SK-N-SH treated with all-trans-retinoic acid at 6 μM for 48 hours (cell line): ENCODE data around the gene KRTAP10-1.

ENCODE experiments used
- ARNTL ChIP-seq: fragments of 450-650 bp; formaldehyde crosslinking; IDR thresholded peaks from 2 replicates; pipeline ENCODE4 v1.5.0; 2020; ENCODE audit warnings: low read depth, mild to moderate bottlenecking, moderate library complexity, borderline replicate concordance
- CSDC2 ChIP-seq: fragments of 250-450 bp; sonication (Bioruptor Pico); IDR thresholded peaks from 2 replicates; pipeline ENCODE4 v1.5.0; 2020; ENCODE audit warnings: mild to moderate bottlenecking, moderate library complexity
- ESRRG ChIP-seq: fragments of 250-450 bp; sonication (Bioruptor Pico); IDR thresholded peaks from 2 replicates; pipeline ENCODE4 v1.6.1; 2021; ENCODE audit warnings: mild to moderate bottlenecking
- GLIS3 ChIP-seq: fragments of 250-450 bp; sonication (Bioruptor Pico); IDR thresholded peaks from 2 replicates; pipeline ENCODE4 v1.5.0; 2020; ENCODE audit warnings: mild to moderate bottlenecking, moderate library complexity
- OSR1 ChIP-seq: fragments of 250-450 bp; sonication (Bioruptor Pico); IDR thresholded peaks from 2 replicates; pipeline ENCODE4 v1.8.0; 2022; ENCODE audit warnings: moderate library complexity, mild to moderate bottlenecking, inconsistent platforms
- PPARA ChIP-seq: fragments of 250-450 bp; sonication (Bioruptor Pico); IDR thresholded peaks from 2 replicates; pipeline ENCODE4 v1.5.0; 2020; ENCODE audit warnings: mild to moderate bottlenecking, borderline replicate concordance
- RARB ChIP-seq: fragments of 250-450 bp; sonication (Bioruptor Pico); IDR thresholded peaks from 2 replicates; pipeline ENCODE4 v1.8.0; 2021; ENCODE audit warnings: mild to moderate bottlenecking, moderate library complexity
- TOX ChIP-seq: fragments of 250-450 bp; sonication (Bioruptor Pico); IDR thresholded peaks from 2 replicates; pipeline ENCODE4 v1.8.0; 2021; ENCODE audit warnings: mild to moderate bottlenecking, moderate library complexity, borderline replicate concordance
- ZC3H10 ChIP-seq: fragments of 250-450 bp; sonication (Bioruptor Pico); IDR thresholded peaks from 2 replicates; pipeline ENCODE4 v1.5.1; 2021; ENCODE audit warnings: mild to moderate bottlenecking, moderate library complexity
- ZFP3 ChIP-seq: fragments of 250-450 bp; sonication (Bioruptor Pico); IDR thresholded peaks from 2 replicates; pipeline ENCODE4 v1.5.0; 2020; ENCODE audit warnings: mild to moderate bottlenecking, moderate library complexity
- ZNF565 ChIP-seq: fragments of 450-650 bp; formaldehyde crosslinking; conservative IDR thresholded peaks from 2 replicates; pipeline ENCODE4 v1.5.0; 2020; ENCODE audit warnings: low read depth, mild to moderate bottlenecking, moderate library complexity
- ZNF8 ChIP-seq: fragments of 450-650 bp; formaldehyde crosslinking; IDR thresholded peaks from 2 replicates; pipeline ENCODE4 v1.5.0; 2020; ENCODE audit warnings: mild to moderate bottlenecking, moderate library complexity
- TF ChIP-seq, protein P1 (sequence below): fragments of 250-450 bp; sonication (Bioruptor Pico); IDR thresholded peaks from 2 replicates; pipeline ENCODE4 v1.8.0; 2020; ENCODE audit warnings: mild to moderate bottlenecking, moderate library complexity, borderline replicate concordance
- TF ChIP-seq, protein P2 (sequence below): fragments of 250-450 bp; sonication (Bioruptor Pico); IDR thresholded peaks from 2 replicates; pipeline ENCODE4 v1.5.1; 2020; ENCODE audit warnings: low read depth, mild to moderate bottlenecking, moderate library complexity

DNA sequence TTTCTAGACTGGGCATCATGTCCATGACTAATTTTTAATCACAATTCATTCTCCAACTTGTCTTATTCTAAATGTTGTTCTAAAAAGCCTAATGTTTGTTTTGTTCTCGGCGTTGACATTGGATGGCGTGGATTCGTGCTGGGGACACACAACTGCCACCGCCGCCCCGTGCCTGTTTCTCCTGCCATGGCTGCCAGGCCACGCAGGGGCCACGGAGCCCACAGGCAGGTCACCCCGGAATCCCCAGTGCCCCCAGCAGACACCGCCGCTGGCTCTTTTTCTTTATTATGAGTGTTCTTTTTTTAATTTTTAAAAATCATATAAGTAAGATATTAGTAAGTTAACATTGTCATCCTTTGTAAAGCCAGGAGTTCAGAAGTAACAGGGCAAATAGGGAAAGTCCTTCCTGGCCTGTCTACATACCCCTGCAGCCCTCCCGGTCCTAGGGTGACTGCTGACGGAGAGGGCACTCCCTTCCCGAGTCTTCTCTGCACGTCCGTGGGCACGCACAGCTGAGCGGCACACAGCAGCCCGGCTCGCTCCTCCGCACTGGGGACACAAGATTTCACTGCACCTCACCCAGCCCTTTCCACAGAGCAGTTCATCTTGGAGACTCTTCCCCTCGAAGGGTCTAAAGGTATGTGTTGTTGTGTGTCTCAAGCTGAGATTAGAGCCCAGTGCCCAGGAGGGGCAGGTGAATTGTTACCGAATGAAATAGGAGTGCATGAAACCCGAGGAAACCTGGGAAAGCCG, 32.1 kb downstream of the KRTAP10-1 start:
- TF ChIP-seq, protein P1, sequence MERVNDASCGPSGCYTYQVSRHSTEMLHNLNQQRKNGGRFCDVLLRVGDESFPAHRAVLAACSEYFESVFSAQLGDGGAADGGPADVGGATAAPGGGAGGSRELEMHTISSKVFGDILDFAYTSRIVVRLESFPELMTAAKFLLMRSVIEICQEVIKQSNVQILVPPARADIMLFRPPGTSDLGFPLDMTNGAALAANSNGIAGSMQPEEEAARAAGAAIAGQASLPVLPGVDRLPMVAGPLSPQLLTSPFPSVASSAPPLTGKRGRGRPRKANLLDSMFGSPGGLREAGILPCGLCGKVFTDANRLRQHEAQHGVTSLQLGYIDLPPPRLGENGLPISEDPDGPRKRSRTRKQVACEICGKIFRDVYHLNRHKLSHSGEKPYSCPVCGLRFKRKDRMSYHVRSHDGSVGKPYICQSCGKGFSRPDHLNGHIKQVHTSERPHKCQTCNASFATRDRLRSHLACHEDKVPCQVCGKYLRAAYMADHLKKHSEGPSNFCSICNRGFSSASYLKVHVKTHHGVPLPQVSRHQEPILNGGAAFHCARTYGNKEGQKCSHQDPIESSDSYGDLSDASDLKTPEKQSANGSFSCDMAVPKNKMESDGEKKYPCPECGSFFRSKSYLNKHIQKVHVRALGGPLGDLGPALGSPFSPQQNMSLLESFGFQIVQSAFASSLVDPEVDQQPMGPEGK = no peak
- no peak for TF ChIP-seq OSR1 (CRISPR knock-in tag)
- no peak for TF ChIP-seq RARB (CRISPR knock-in tag)
- no peak for TF ChIP-seq ARNTL (CRISPR knock-in tag)
- no peak for TF ChIP-seq ZFP3 (CRISPR knock-in tag)
- no peak for TF ChIP-seq GLIS3 (CRISPR knock-in tag)
- no peak for TF ChIP-seq PPARA (CRISPR knock-in tag)
- TF ChIP-seq ZC3H10 = no peak
- TF ChIP-seq, protein P2, sequence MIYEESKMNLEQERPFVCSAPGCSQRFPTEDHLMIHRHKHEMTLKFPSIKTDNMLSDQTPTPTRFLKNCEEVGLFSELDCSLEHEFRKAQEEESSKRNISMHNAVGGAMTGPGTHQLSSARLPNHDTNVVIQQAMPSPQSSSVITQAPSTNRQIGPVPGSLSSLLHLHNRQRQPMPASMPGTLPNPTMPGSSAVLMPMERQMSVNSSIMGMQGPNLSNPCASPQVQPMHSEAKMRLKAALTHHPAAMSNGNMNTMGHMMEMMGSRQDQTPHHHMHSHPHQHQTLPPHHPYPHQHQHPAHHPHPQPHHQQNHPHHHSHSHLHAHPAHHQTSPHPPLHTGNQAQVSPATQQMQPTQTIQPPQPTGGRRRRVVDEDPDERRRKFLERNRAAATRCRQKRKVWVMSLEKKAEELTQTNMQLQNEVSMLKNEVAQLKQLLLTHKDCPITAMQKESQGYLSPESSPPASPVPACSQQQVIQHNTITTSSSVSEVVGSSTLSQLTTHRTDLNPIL (CRISPR knock-in tag) = no peak
- TF ChIP-seq ESRRG (CRISPR knock-in tag) = no peak
- TF ChIP-seq CSDC2 = no peak
- TF ChIP-seq ZNF8 = no peak
- no peak for TF ChIP-seq TOX (CRISPR knock-in tag)
- no peak for TF ChIP-seq ZNF565
